Testis (tissue), 2 donors: Measurements from ENCODE around the gene ATP13A4.
"Not testable (repeated sequence)": the region's sequence is repeated elsewhere in the genome, so short reads cannot be mapped to it uniquely, and the experiment has no call there.

Experiments used
- POLR2A ChIP-seq: fragments of 450-650 bp; IDR thresholded peaks from one replicate; pipeline ENCODE4 v1.6.1; 2017; ENCODE audit warnings: antibody characterized with exemption, mild to moderate bottlenecking, moderate library complexity
- TF ChIP-seq, protein P1 (sequence below), 3 experiments: fragments of 450-650 bp in 2 of 3; fragments of 200-600 bp in 1 of 3; sonication (generic) in 1 of 3; IDR thresholded peaks; one replicate each; pipeline ENCODE4 v1.5.1; 2016 to 2019; ENCODE audit warnings: antibody characterized with exemption in 3 of 3, mild to moderate bottlenecking in 2 of 3, moderate library complexity in 1 of 3

- not testable (repeated sequence) for TF ChIP-seq POLR2A
- TF ChIP-seq, protein P1, sequence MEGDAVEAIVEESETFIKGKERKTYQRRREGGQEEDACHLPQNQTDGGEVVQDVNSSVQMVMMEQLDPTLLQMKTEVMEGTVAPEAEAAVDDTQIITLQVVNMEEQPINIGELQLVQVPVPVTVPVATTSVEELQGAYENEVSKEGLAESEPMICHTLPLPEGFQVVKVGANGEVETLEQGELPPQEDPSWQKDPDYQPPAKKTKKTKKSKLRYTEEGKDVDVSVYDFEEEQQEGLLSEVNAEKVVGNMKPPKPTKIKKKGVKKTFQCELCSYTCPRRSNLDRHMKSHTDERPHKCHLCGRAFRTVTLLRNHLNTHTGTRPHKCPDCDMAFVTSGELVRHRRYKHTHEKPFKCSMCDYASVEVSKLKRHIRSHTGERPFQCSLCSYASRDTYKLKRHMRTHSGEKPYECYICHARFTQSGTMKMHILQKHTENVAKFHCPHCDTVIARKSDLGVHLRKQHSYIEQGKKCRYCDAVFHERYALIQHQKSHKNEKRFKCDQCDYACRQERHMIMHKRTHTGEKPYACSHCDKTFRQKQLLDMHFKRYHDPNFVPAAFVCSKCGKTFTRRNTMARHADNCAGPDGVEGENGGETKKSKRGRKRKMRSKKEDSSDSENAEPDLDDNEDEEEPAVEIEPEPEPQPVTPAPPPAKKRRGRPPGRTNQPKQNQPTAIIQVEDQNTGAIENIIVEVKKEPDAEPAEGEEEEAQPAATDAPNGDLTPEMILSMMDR (IDR thresholded peaks at IDR 0.05): not testable (repeated sequence)
Observed at GRCh38 chr3:193526085-193526484, 28.6 kb downstream of the ATP13A4 start.
